ENCODE results near the gene BCCIP.

- TF ChIP-seq CTCF (conservative IDR thresholded peaks at IDR 0.05; ENCODE audit: low read length), result no peak
- TF ChIP-seq EZH2phosphoT487 (IDR thresholded peaks at IDR 0.05; ENCODE audit: borderline replicate concordance, low read depth, low read length), result no peak
These were observed 17.6 kb downstream of the BCCIP start for GRCh38 chr10:125840955-125841354.
